Neural progenitor cell (in vitro differentiated cells): ENCODE data around the gene C12orf42.

Experiments used
- EZH2 ChIP-seq: fragments of 200-600 bp; sonication (generic); IDR thresholded peaks from 2 replicates; pipeline ENCODE4 v1.6.1; 2017; ENCODE audit warnings: antibody characterized with exemption, mild to moderate bottlenecking, moderate library complexity
- EZH2phosphoT487 ChIP-seq: fragments of 200-600 bp; sonication (generic); IDR thresholded peaks from 2 replicates; pipeline ENCODE4 v1.6.1; 2017; ENCODE audit warnings: antibody characterized with exemption
- TF ChIP-seq, protein P1 (sequence below): fragments of 200-600 bp; sonication (generic); IDR thresholded peaks from 2 replicates; pipeline ENCODE4 v1.5.1; 2017; ENCODE audit warnings: antibody characterized with exemption, mild to moderate bottlenecking

- TF ChIP-seq, protein P1, sequence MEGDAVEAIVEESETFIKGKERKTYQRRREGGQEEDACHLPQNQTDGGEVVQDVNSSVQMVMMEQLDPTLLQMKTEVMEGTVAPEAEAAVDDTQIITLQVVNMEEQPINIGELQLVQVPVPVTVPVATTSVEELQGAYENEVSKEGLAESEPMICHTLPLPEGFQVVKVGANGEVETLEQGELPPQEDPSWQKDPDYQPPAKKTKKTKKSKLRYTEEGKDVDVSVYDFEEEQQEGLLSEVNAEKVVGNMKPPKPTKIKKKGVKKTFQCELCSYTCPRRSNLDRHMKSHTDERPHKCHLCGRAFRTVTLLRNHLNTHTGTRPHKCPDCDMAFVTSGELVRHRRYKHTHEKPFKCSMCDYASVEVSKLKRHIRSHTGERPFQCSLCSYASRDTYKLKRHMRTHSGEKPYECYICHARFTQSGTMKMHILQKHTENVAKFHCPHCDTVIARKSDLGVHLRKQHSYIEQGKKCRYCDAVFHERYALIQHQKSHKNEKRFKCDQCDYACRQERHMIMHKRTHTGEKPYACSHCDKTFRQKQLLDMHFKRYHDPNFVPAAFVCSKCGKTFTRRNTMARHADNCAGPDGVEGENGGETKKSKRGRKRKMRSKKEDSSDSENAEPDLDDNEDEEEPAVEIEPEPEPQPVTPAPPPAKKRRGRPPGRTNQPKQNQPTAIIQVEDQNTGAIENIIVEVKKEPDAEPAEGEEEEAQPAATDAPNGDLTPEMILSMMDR, result no peak
- TF ChIP-seq EZH2 (no peak), EZH2phosphoT487 (no peak)
Observed at GRCh38 chr12:103517161-103517560, 21.4 kb upstream of the C12orf42 start.
